Prostate gland (tissue), 2 donors: ENCODE measurements around the gene TRAF3.

Experiments
- POLR2A ChIP-seq: fragments of 450-650 bp; IDR thresholded peaks from one replicate; pipeline ENCODE4 v1.6.1; 2016; ENCODE audit warnings: antibody characterized with exemption, mild to moderate bottlenecking
- TF ChIP-seq, protein P1 (sequence below), 4 experiments: fragments of 200-600 bp in 2 of 4; fragments of 450-650 bp in 2 of 4; sonication (generic) in 2 of 4; IDR thresholded peaks; 1 replicate in 3 of 4; 2 replicates in 1 of 4; pipeline ENCODE4 v1.5.1; 2016 to 2019; ENCODE audit warnings: antibody characterized with exemption in 4 of 4, mild to moderate bottlenecking in 2 of 4, moderate library complexity in 2 of 4

GRCh38 chr14:102817942-102818940, 41.0 kb downstream of the TRAF3 start:
- TF ChIP-seq, protein P1, sequence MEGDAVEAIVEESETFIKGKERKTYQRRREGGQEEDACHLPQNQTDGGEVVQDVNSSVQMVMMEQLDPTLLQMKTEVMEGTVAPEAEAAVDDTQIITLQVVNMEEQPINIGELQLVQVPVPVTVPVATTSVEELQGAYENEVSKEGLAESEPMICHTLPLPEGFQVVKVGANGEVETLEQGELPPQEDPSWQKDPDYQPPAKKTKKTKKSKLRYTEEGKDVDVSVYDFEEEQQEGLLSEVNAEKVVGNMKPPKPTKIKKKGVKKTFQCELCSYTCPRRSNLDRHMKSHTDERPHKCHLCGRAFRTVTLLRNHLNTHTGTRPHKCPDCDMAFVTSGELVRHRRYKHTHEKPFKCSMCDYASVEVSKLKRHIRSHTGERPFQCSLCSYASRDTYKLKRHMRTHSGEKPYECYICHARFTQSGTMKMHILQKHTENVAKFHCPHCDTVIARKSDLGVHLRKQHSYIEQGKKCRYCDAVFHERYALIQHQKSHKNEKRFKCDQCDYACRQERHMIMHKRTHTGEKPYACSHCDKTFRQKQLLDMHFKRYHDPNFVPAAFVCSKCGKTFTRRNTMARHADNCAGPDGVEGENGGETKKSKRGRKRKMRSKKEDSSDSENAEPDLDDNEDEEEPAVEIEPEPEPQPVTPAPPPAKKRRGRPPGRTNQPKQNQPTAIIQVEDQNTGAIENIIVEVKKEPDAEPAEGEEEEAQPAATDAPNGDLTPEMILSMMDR (IDR thresholded peaks at IDR 0.05), result no peak
- no peak for TF ChIP-seq POLR2A
